HG03064 (cell line): ENCODE measurements around the gene MYO1E.
"Not testable (repeated sequence)": the region's sequence is repeated elsewhere in the genome, so short reads cannot be mapped to it uniquely, and the experiment has no call there.

Experiments
- ATAC-seq: cut with Tn5 transposase; IDR thresholded peaks from one replicate; pipeline ENCODE4 v1.9.1; 2021; ENCODE audit warnings: low read depth; ENCODE audit not compliant: unreplicated experiment

Gene MYO1E

GRCh38 chr15:59388670-59389069 is 16.0 kb upstream of the MYO1E start:
- ATAC-seq = no peak

- not testable (repeated sequence) for ATAC-seq
Observed at GRCh38 chr15:59387196-59387878, 14.7 kb upstream of the MYO1E start.

DNA sequence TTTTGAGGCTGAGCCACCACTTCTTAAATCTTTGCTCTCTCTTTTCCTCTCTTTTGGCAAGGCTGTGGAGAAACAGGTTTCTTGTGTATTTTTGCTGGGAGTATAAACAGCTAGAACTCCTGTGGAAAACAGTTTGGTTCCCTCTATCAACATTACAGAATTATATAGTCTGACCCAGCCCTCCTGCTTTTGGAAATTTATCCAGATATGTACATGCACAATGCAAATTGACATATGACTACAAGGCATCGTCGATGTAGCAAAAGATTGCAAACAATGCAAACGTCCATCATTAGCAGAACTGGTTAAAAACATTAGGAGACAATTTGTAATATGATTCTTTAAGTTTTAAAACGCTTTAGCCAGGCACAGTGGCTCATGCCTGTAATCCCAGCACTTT is 12.5 kb upstream of the MYO1E start:
- ATAC-seq = no peak

DNA sequence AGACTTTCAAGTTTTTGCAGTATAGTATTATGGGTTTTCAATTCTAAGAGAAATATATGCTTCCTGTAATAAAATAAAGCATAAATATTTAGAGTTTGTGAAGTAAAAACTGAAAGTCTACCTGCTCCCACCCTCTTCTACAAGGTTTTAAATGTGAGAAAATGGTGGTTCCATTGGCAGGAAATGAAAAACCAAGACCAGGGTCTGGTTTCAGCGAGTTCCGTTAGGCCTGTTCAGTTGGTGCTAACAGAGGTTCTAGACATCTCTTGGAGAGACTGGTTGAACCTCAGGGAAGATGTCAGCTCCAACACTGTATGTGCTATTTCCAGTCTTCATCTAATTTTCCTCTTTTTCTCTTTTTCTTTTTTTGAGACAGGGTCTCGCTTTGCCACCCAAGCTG is 11.8 kb upstream of the MYO1E start:
- no peak for ATAC-seq

DNA sequence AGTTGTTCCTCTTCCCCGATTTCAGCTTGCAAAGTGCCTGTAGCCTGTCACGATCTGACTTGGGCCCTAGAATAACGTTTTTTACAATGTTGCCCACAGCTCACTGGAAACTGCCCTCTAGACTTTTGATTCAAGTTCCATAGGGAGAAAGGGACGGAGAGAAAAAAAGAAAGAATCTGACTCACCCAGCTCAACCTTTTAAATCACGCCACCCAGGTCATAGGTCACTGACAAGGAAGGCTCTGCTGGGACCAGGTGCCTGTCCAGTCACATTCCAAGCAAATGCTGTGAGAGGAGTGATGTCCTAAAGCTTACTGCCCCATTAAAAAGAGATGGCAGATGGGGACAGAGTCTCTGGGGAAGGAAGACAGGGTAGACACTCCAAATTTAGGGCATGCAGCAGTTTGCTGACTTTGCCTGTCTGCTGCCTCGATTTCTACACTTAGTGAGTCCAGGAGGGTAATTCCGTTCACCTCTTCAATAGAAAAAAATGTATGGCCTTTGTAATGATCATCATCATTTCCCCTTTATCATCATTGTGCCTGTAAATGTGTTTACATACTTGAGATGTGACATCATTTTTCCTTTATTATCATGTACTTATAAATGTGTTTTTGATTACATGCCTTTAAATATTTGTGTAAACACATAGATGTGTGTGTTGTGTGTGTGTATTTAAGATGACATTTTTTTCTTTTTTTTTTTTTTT is 8.4 kb upstream of the MYO1E start:
- ATAC-seq = no peak

DNA sequence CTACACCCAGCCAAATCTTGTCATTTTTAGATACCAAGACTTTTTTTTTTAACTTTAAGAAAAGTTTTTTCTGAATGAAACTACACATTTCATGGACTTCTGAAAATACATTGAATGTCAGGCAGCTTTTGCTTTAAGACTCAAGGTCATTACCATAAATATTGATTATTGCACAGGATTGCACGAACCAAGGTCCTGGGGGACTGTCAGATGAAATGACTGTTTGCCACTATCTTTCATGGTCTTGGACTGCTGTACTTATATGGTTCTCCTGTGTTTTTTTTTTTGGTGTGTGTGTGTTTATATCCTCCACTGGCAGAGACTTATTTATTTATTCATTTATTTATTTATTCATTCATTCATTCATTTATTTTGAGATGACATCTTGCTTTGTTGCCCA is 6.9 kb upstream of the MYO1E start:
- ATAC-seq = no peak

DNA sequence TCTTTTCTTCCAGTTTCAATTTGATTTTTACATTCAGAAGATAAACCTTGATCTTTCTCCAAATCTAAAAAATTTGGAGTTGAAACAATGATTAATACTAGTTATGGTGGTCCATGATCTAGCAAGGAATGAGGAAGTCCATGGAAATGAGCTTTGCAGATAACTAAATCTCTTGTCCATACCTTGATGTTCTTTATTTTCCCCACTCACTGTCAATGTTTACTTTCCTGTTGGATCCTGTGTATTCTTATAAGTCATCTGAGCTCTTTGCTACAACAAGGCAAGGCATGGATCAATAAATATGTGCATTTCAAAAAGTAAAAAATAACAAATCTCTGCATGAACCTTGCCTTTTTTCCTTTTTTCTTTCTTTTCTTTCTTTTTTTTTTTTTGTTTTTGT is 6.2 kb upstream of the MYO1E start:
- ATAC-seq = no peak

- no peak for ATAC-seq
Observed at GRCh38 chr15:59377924-59378323, 5.3 kb upstream of the MYO1E start.

DNA sequence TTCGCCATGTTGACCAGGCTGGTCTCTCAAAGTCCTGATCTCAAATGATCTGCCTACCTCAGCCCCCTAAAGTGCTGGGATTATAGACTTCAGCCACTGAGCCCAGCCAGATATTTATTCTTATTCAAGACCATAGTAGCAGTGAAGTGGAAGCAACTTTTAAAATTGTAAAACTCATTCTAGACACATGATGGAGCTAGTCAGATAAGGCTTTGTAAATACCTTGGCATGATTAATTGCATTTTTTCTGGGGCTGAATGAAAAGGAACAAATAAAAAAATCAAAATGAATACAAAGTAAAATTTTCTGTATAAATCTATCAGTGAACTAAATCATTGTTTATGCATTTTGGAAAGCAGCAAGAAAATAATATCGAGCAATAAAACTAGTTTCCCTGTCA is 4.1 kb upstream of the MYO1E start:
- ATAC-seq = no peak

DNA sequence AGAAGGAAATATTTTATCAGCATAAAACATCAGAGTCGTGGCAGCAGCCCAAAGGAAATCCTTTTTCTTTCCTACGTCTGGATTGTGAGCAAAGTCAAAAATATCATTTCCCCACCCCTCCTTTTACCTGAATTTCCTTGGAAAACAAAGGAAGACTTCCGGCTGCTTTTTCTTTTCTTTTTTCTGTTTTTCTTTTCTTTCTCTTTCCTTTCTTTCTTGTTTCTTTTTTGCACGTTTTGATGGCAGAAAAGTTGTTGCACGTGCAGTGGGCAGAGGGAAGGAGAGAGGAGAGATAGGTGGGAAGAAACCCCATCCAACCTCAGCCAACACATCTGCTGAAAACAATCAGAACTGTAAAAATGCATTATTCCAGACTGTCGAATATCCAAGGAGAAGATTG is 544 bp upstream of the MYO1E start:
- no peak for ATAC-seq

- ATAC-seq = peak; percentile 21
Observed at GRCh38 chr15:59371458-59372351, 966 bp downstream of the MYO1E start.

DNA sequence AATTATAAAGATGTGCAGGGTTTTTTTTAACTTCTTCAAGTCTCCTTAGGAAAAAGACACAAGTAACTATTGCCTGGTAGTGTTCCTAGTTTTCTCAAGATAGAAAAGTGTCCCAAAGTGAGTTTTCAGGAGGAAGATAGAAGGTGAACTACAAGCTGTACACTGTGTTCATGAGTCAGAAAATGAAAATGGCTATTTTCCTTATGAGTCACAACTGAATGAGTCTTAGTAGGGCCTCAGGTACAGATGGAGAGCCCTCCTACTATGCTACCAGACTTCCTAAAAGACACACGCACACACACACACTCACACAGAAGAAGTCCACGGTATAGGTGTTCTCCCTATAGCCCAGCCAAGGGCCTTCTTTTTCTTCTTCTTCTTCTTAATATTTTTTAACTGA is 3.1 kb downstream of the MYO1E start:
- ATAC-seq = no peak

- no peak for ATAC-seq
Observed at GRCh38 chr15:59367022-59367451, 5.6 kb downstream of the MYO1E start.

GRCh38 chr15:59366333-59367021 is 6.2 kb downstream of the MYO1E start:
- ATAC-seq = no peak

DNA sequence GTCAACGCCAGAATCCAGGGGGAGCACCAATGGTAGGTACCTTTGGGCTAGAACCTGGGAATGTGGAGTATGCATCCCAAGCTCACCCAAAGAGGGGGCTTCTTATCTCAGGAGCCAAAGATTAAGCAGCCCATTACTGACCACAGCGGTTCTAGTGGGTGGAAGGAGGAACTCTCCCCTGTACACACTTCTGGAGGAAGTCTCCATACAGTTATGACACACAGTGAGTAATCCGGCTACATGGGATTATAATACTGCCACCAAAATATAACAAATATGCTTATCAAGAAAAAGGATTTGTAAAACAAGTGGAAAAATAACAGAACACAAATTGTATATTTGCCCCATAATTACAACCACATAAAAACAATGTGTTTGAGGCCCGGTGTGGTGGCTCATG is 8.4 kb downstream of the MYO1E start:
- no peak for ATAC-seq

GRCh38 chr15:59362331-59362730 is 10.3 kb downstream of the MYO1E start:
- no peak for ATAC-seq

- ATAC-seq = no peak
Observed at GRCh38 chr15:59360896-59361295, 11.8 kb downstream of the MYO1E start.

DNA sequence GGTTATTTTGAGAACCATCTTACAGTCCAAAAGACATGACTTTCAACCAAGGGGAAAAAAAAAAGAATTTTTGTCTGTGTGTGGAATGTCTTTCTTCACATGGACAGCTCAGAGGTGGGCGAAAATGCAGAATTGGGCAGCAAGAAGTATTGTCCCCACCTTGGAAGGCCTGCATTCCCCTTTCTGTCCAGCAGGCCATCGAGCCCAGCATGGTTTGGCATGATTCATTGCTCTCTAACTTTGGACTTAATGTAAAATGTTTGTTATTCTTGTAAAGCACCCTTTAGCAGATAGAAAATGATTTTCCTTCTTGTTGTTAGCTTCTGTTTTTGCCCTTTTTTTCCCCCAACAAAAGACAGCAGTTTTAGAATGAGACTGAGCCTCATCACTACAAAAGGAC is 12.4 kb downstream of the MYO1E start:
- no peak for ATAC-seq

DNA sequence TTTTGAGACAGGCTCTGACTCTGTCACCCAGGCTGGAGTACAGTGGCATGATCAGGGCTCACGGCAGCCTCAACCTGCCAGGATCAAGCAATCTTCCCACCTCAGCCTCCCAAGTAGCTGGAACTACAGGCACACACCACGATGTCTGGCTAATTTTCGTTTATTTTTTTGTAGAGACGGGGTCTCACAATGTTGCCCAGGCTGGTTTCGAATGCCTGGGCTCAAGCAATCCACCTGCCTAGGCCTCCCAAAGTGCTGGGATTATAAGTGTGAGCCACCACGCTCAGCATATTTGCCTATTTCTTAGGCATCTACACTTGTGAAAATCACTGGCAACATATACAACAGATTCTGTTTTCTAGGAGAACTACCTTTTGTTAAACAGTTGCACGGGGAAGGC is 16.9 kb downstream of the MYO1E start:
- ATAC-seq = no peak

DNA sequence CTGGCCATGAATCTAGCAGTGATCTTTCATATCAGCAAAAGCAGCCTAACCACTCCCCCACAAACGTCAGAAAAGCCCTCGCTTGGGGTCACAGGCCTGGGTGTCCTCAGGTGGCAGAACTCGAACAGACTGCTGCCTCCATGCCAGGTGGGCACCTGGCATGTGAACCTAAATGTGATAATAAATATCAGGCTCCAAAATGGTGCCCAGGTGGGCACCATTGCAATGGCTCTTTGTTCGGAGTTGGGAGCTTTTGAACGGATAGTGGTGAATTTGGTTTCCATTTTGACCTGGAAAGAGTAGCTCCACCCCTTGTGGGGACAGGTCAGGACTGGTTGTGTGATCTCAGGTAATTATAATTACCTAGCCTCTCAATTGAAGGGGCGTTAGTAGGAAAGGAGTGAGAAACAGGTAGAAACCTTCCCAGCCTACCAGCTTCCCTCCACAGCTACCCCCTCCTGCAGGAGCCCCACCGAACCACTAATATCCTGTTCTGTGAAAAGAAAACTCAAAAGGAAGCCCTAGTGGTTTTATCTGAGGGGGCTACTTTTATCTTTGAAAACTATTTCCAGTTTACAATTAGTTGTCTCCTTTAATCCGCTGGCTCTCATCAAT is 18.1 kb downstream of the MYO1E start:
- ATAC-seq = no peak
